GM12878 (cell line): ENCODE results near the gene METTL1. TPM values are rescaled to one million over a fixed set of nuclear protein-coding genes. Genes with fewer than 3 reads are reported as not detected.

Experiments used
- ATAC-seq: fragments of 200-7000 bp; cut with Tn5 transposase; 3 replicates; pipeline ENCODE4 v1.9.1; 2020; ENCODE audit warnings: mild to moderate bottlenecking, moderate library complexity
- BruUV-seq: library from RNA; stranded (reverse); fragments of 400-500 nt; replicated peaks from 2 replicates; lab custom pipeline; 2021; lab: Mats Ljungman, UMichigan
- CTCF ChIA-PET: fragments of 300-600 bp; sonication (Branson Sonifier 250); formaldehyde crosslinking; extraction: SDS; loops from one replicate; lab custom pipeline; 2021; ENCODE audit warnings: inconsistent platforms; lab: Yijun Ruan, JAX
- POLR2A ChIA-PET: fragments of 350-600 bp; formaldehyde crosslinking; extraction: SDS; loops from one replicate; lab custom pipeline; 2021; ENCODE audit warnings: inconsistent platforms; lab: Charles Lee
- RAD21 ChIA-PET: fragments of 300-600 bp; sonication (Branson Sonifier 250); formaldehyde crosslinking; loops from one replicate; lab custom pipeline; 2023; ENCODE audit warnings: antibody characterized with exemption; ENCODE audit not compliant: unreplicated experiment; lab: Charles Lee
- SMC1A ChIA-PET: fragments of 300-600 bp; sonication (Branson Sonifier 250); formaldehyde crosslinking; loops from one replicate; lab custom pipeline; 2023; ENCODE audit not compliant: unreplicated experiment, uncharacterized antibody; lab: Charles Lee
- DNase-seq: peaks from one replicate; pipeline ENCODE4 v3.0.0-alpha.2; 2011; ENCODE audit warnings: low read depth, low spot score
- FAIRE-seq: peaks from 3 replicates; lab custom pipeline; 2011; peaks lifted over from hg19 to GRCh38; lab: Jason Lieb, UNC
- H2AFZ ChIP-seq: 2 replicates; pipeline ENCODE4 v1.6.0; 2011; ENCODE audit warnings: low read depth, low read length, control low read depth; ENCODE audit not compliant: control insufficient read depth
- H3K27ac ChIP-seq: 2 replicates; pipeline ENCODE4 v1.5.1; 2011; ENCODE audit warnings: control low read depth; ENCODE audit not compliant: control insufficient read depth, insufficient read depth
- H3K27me3 ChIP-seq, 2 experiments: replicated peaks in 1 of 2; 2 replicates each; pipeline versions ENCODE4 v1.6.0 to v1.6.1; 2011; ENCODE audit warnings: low read length in 1 of 2; ENCODE audit not compliant: control insufficient read depth in 2 of 2, insufficient read depth in 2 of 2
- H3K36me3 ChIP-seq, 2 experiments: 2 replicates each; pipeline ENCODE4 v1.5.1; 2011; ENCODE audit warnings: low read length in 1 of 2; ENCODE audit not compliant: control insufficient read depth in 2 of 2, insufficient read depth in 2 of 2
- H3K4me1 ChIP-seq: 2 replicates; pipeline ENCODE4 v1.6.1; 2011; ENCODE audit warnings: mild to moderate bottlenecking, low read length, moderate library complexity, mixed read lengths; ENCODE audit not compliant: control insufficient read depth, insufficient read depth
- H3K4me2 ChIP-seq: 2 replicates; pipeline ENCODE4 v1.6.0; 2011; ENCODE audit warnings: control low read depth; ENCODE audit not compliant: control insufficient read depth, insufficient read depth
- H3K4me3 ChIP-seq: fragments of 200-600 bp; sonication (generic); 2 replicates; pipeline ENCODE4 v1.5.1; 2016
- H3K79me2 ChIP-seq: 2 replicates; pipeline ENCODE4 v1.6.0; 2011; ENCODE audit warnings: low read length; ENCODE audit not compliant: control insufficient read depth, insufficient read depth
- H3K9ac ChIP-seq: 2 replicates; pipeline ENCODE4 v1.8.0; 2011; ENCODE audit warnings: low read length, control low read depth, mixed read lengths; ENCODE audit not compliant: control insufficient read depth, insufficient read depth
- H3K9me3 ChIP-seq: replicated peaks from 3 replicates; pipeline ENCODE4 v1.5.1; 2011; ENCODE audit warnings: mild to moderate bottlenecking, low read length; ENCODE audit not compliant: control insufficient read depth, insufficient read depth
- H4K20me1 ChIP-seq: 2 replicates; pipeline ENCODE4 v1.6.0; 2011; ENCODE audit not compliant: control insufficient read depth, insufficient read depth
- BHLHE40 ChIP-seq, 2 experiments: fragments of 450-650 bp in 1 of 2; IDR thresholded peaks; 2 replicates each; pipeline ENCODE4 v1.6.1; 2011 to 2017; ENCODE audit warnings: low read depth in 2 of 2, borderline replicate concordance in 1 of 2, improper control_type of control experiment in 1 of 2, low read length in 1 of 2, mild to moderate bottlenecking in 1 of 2
- ETV6 ChIP-seq, 2 experiments: fragments of 450-650 bp in 1 of 2; IDR thresholded peaks in 1 of 2; conservative IDR thresholded peaks in 1 of 2; 2 replicates each; pipeline ENCODE4 v1.6.1; 2014; ENCODE audit warnings: antibody characterized with exemption in 1 of 2, borderline replicate concordance in 1 of 2, low read depth in 1 of 2, mild to moderate bottlenecking in 1 of 2, moderate library complexity in 1 of 2
- FOXK2 ChIP-seq: fragments of 450-650 bp; IDR thresholded peaks from 2 replicates; pipeline ENCODE4 v1.6.1; 2017; ENCODE audit warnings: mild to moderate bottlenecking, moderate library complexity
- IKZF1 ChIP-seq: fragments of 450-650 bp; conservative IDR thresholded peaks from 2 replicates; pipeline ENCODE4 v1.6.1; 2017; ENCODE audit warnings: antibody characterized with exemption, mild to moderate bottlenecking
- MEF2B ChIP-seq: fragments of 450-650 bp; IDR thresholded peaks from 2 replicates; pipeline ENCODE4 v1.6.1; 2018; ENCODE audit warnings: mild to moderate bottlenecking, moderate library complexity; ENCODE audit not compliant: partially characterized antibody, poor library complexity, severe bottlenecking
- MTA2 ChIP-seq: fragments of 450-650 bp; IDR thresholded peaks from 2 replicates; pipeline ENCODE4 v1.6.1; 2016; ENCODE audit warnings: low read depth, mild to moderate bottlenecking, moderate library complexity
- YY1 ChIP-seq: IDR thresholded peaks from 2 replicates; pipeline ENCODE4 v1.6.1; 2011; ENCODE audit warnings: low read depth, mild to moderate bottlenecking, low read length
- ZBED1 ChIP-seq: IDR thresholded peaks from 2 replicates; pipeline ENCODE4 v1.6.1; 2016; ENCODE audit warnings: borderline replicate concordance
- ZNF274 ChIP-seq: IDR thresholded peaks from one replicate; pipeline ENCODE4 v1.8.0; 2011; ENCODE audit not compliant: insufficient read length, insufficient read depth
- ZNF384 ChIP-seq: IDR thresholded peaks from 2 replicates; pipeline ENCODE4 v1.6.1; 2012; ENCODE audit warnings: low read depth, mild to moderate bottlenecking, low read length, improper control_type of control experiment, borderline replicate concordance
- WGBS: methylation state at CpG from one replicate; pipeline ENCODE4 v1.1.6; 2016; ENCODE audit warnings: low lambda C conversion rate; ENCODE audit not compliant: insufficient replicate concordance, insufficient coverage; ENCODE audit errors: missing lambda C conversion rate; 5-methylcytosine and 5-hydroxymethylcytosine counted together
- in situ Hi-C: fragments of 300-500 bp; cut with MboI; formaldehyde crosslinking; loops from 9 replicates; pipeline ENCODE4 v1.14.3; 2018; ENCODE audit warnings: mixed read lengths
- intact Hi-C: fragments of 100-400 bp; cut with micrococcal nuclease; formaldehyde crosslinking; loops from one replicate; pipeline ENCODE4 v1.14.2; 2022; ENCODE audit not compliant: unreplicated experiment
- polyA plus RNA-seq, 11 experiments: library from polyadenylated mRNA; depleted of rRNA in 4 of 11; unstranded in 6 of 11; stranded (reverse) in 5 of 11; fragments of >200 nt; fragmentation: Nextera tagmentation in 4 of 11; fragmentation: Illumina TruSeq in 1 of 11; extraction: Ambion mirVana in 4 of 11; extraction: Trizol in 1 of 11; gene quantifications; 1 replicate in 1 of 11; 2 replicates in 10 of 11; pipeline versions ENCODE4 v1.2.1 to v1.2.3, GENCODE V29; 2011 to 2016; ENCODE audit warnings: inconsistent platforms in 2 of 11, missing spikeins in 2 of 11, low read depth in 1 of 11
- total RNA-seq, 4 experiments: library from RNA; depleted of rRNA in 3 of 4; stranded (reverse); fragments of >200 nt in 3 of 4; fragmentation: Illumina TruSeq in 1 of 4; extraction: Trizol in 1 of 4; gene quantifications; 2 replicates each; pipeline versions ENCODE4 v1.2.1 to v1.2.3, GENCODE V29; 2013 to 2021
- TF ChIP-seq, protein P1 (sequence below): fragments of 150-350 bp; IDR thresholded peaks from 2 replicates; pipeline ENCODE4 v1.6.1; 2014; ENCODE audit warnings: mild to moderate bottlenecking, low read depth, low read length
- TF ChIP-seq, protein P2 (sequence below): fragments of 450-650 bp; formaldehyde crosslinking; IDR thresholded peaks from 2 replicates; pipeline ENCODE4 v1.5.0; 2022; ENCODE audit warnings: mild to moderate bottlenecking, missing genetic modification characterization

Gene METTL1
- total and polyA plus RNA-seq, 10 of the 15 experiments (the other 5 are each of a cell fraction or from before 2014, with no cell fraction given), result 11.3 to 44.3 (median 30.6) TPM

- TF ChIP-seq, protein P1, sequence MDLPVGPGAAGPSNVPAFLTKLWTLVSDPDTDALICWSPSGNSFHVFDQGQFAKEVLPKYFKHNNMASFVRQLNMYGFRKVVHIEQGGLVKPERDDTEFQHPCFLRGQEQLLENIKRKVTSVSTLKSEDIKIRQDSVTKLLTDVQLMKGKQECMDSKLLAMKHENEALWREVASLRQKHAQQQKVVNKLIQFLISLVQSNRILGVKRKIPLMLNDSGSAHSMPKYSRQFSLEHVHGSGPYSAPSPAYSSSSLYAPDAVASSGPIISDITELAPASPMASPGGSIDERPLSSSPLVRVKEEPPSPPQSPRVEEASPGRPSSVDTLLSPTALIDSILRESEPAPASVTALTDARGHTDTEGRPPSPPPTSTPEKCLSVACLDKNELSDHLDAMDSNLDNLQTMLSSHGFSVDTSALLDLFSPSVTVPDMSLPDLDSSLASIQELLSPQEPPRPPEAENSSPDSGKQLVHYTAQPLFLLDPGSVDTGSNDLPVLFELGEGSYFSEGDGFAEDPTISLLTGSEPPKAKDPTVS, result no peak
- TF ChIP-seq MEF2B, result peak; percentile 42
- TF ChIP-seq MTA2, result peak; percentile 43
- TF ChIP-seq YY1, result peak; percentile 79
- TF ChIP-seq, all 136 proteins: peak for 14
Measured at GRCh38 chr12:57754411-57755193, 17.3 kb downstream of the METTL1 start, which contains the start of gene MARCHF9 (continued).

GRCh38 chr12:57753756-57754337 is 18.1 kb downstream of the METTL1 start:
- Histone ChIP-seq H3K4me3 (0 out of 2 replicates have a peak overlapping the region, but pooled peaks have one; percentile 68), H4K20me1 (no peaks in the 10 kb centered on the region), H3K27ac (no peak overlapping the region), H3K79me2 (peaks cover 30% of the 10 kb centered on the region), H3K9ac (no peak overlapping the region; the same call in 1 of the 2 replicates), H3K27me3 (no peaks in the 10 kb centered on the region), H3K4me1 (peaks cover 27% of the 10 kb centered on the region), H2AFZ (peak overlapping the region; percentile 42), H3K9me3 (no peaks in the 10 kb centered on the region; the same call in 2 of the 3 replicates), H3K4me2 (peak overlapping the region; percentile 61; the same call in 1 of the 2 replicates), H3K36me3 (peaks cover 3 to 5% of the 10 kb centered on the region in 2 experiments; a peak in 3 of 4 replicates)
- ATAC-seq (no peak), FAIRE-seq (no peak), DNase-seq (no peak)
- ChIA-PET SMC1A (interaction anchor here (1.4 kb wide), 1 partner anchor 12 kb away, joined by 5 read pairs; no protein-coding TSS in a partner anchor), RAD21 (no interaction called here), CTCF (interaction anchor here (0.6 to 4.7 kb wide), 3 partner anchors 14 to 30 kb away, joined by 3 to 62 read pairs (median 3); partner anchors contain the start of gene CYP27B1), POLR2A (interaction anchor here (0.7 to 1.2 kb wide), 2 partner anchors 9 to 147 kb away, joined by 3 to 5 read pairs; partner anchors contain the start of gene TSPAN31)
- BruUV-seq, result no TSS peak
- in situ Hi-C loops, result no loop called here
- WGBS, result 45% methylated on average over 1 of the region's 1 CpG
- intact Hi-C loops, result loop anchor here (10.0 kb wide), 1 partner anchor 279 kb away; the partner anchor contains the start of gene ARHGAP9
- TF ChIP-seq FOXK2, result no peak
- no peak for TF ChIP-seq ZNF384
- TF ChIP-seq IKZF1, result no peak
- TF ChIP-seq, protein P2, sequence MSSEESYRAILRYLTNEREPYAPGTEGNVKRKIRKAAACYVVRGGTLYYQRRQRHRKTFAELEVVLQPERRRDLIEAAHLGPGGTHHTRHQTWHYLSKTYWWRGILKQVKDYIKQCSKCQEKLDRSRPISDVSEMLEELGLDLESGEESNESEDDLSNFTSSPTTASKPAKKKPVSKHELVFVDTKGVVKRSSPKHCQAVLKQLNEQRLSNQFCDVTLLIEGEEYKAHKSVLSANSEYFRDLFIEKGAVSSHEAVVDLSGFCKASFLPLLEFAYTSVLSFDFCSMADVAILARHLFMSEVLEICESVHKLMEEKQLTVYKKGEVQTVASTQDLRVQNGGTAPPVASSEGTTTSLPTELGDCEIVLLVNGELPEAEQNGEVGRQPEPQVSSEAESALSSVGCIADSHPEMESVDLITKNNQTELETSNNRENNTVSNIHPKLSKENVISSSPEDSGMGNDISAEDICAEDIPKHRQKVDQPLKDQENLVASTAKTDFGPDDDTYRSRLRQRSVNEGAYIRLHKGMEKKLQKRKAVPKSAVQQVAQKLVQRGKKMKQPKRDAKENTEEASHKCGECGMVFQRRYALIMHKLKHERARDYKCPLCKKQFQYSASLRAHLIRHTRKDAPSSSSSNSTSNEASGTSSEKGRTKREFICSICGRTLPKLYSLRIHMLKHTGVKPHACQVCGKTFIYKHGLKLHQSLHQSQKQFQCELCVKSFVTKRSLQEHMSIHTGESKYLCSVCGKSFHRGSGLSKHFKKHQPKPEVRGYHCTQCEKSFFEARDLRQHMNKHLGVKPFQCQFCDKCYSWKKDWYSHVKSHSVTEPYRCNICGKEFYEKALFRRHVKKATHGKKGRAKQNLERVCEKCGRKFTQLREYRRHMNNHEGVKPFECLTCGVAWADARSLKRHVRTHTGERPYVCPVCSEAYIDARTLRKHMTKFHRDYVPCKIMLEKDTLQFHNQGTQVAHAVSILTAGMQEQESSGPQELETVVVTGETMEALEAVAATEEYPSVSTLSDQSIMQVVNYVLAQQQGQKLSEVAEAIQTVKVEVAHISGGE (CRISPR knock-in tag), result no peak
- no peak for TF ChIP-seq ETV6 (conservative IDR thresholded peaks at IDR 0.05 in 1 of 2, IDR thresholded peaks at IDR 0.05 in 1 of 2; ENCODE audit: borderline replicate concordance in 1 of 2, low read depth in 1 of 2)
- no peak for TF ChIP-seq ZBED1
- no peak for TF ChIP-seq ZNF274
- TF ChIP-seq BHLHE40 (IDR thresholded peaks at IDR 0.05; ENCODE audit: borderline replicate concordance in 1 of 2, low read depth in 2 of 2, low read length in 1 of 2), result no peak
